T47D (cell line): Measurements from ENCODE around the gene DOK4.

ENCODE experiments used
- DNase-seq, 2 experiments: peaks; one replicate each; pipeline versions ENCODE4 v3.0.0 to v3.0.0-alpha.2; 2011 to 2012; ENCODE audit warnings: low read depth in 1 of 2, low spot score in 1 of 2
- JUND ChIP-seq: IDR thresholded peaks from 2 replicates; pipeline ENCODE4 v1.6.1; 2012; ENCODE audit warnings: low read depth
- in situ Hi-C: cut with HindIII; loops from 2 replicates; pipeline ENCODE4 v1.10.0; 2016; ENCODE audit warnings: low sequenced_read_pairs, low pct_unique_long_range_greater_than_20kb

Gene DOK4

DNA sequence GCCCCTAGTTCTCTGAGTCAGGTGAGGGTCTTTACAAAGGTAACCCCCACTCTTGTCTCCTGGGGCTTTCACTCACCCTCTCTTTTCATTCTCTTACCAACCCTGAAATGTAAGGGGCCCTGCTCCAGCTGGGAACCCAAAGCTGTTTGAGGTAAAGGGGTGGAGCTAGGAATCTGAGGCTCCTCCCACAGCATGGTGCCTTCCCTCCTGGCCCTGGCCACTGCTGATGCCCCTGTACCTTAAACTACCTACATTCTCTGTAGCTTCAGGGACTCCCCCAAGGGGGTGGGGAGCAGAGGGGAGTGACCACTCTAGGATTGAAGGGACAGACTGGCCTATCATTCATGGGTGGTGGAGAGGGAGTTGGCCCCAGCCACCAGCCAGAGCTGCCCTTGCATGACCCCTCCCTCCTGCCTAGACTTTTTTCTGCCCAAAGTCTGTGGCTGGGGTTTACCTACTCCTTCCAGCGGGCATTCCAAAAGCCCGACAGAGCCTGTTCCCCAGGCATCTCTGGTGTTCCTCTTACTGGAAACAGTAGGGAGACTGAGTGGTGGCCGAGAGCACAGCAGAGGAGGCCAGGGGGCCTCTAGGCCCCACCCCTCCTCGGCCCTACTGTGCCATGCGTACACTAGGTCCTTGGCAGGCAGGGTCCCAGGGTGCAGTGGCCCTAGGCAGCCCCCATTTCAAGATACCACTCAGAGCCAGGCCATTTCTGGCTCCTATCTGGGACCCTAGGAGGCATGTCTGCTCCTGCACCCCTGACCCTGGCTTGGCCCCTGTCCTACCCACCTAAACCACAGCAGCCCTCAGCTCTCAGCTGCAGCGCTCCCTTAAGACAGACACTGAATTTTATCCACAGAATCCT, 9.5 kb downstream of the DOK4 start:
- in situ Hi-C loops, result no loop called here
- TF ChIP-seq JUND, result no peak
- DNase-seq, result no peak

- TF ChIP-seq JUND, result no peak
- DNase-seq, result no peak
- in situ Hi-C loops, result no loop called here
Observed at GRCh38 chr16:57475711-57476339, 10.5 kb downstream of the DOK4 start.

- DNase-seq, result no peak
- in situ Hi-C loops, result no loop called here
- TF ChIP-seq JUND, result no peak
Observed at GRCh38 chr16:57474671-57475661, 11.3 kb downstream of the DOK4 start.

DNA sequence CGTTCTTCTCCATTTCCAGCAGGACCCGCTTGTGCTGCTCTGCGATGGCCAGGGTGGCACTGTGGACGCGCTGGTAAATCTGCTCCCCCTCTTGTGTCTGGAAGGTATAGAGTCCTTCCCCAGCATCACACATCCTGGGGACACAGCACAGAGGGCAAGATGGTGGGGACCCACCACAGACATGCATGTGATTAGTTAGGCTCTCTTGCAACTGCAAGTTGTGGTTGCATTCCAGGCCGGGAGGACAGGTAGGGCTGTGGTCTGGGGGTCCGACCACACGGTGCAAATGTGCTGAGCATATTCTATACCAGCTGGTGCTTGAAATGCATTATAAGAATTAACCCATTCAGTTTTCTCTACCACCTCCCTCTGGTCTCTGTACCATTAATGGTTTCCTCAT, 12.4 kb downstream of the DOK4 start:
- TF ChIP-seq JUND, result no peak
- in situ Hi-C loops, result no loop called here
- DNase-seq, result no peak

- in situ Hi-C loops, result no loop called here
- no peak for TF ChIP-seq JUND
- no peak for DNase-seq
Observed at GRCh38 chr16:57473176-57473840, 13.0 kb downstream of the DOK4 start.

- DNase-seq, result no peak
- TF ChIP-seq JUND, result no peak
Observed at GRCh38 chr16:57472665-57473060, 13.6 kb downstream of the DOK4 start.

DNA sequence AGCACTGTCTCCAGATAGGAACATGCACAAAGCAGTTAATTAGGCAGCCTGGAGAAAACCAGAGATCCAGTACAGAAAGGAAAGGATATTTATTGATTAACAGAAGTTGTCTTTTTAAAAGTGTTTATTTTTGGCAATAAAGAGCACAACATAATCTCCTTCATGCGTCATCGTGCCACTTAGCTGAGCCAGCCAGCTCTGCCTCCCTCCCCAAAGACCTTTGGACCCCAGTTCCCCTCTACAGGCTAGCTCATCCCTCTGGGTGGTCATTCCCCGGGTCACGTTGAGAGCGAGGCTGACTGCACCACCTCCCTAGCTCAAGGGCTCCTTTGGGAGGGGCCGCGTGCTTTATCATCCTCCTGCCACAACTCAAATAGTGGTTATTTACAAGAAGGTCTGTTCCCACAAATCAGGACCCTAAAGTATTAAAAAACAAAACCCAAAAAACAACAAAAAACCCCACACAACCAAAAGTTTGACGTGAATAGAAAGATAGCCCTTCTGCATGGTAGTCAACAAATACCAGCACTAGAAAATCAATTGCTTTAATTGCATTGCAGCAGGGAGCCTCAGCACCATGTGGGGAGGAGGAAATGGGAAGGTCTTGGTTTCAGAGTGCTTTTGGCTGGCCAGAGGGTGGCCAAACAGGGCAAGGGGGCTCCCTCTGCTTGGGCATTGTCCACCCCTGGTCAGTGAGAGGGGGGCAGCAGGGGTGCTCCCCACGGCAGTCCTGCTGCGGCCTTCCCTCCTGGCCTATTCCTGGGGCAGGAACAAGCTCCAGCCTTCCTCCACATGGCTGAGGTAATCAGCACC, 14.2 kb downstream of the DOK4 start:
- in situ Hi-C loops, result no loop called here
- DNase-seq, result no peak
- TF ChIP-seq JUND, result no peak

More at GRCh38 chr16:57472665-57473060, 13.6 kb downstream of the DOK4 start:
- in situ Hi-C loops, result no loop called here

GRCh38 chr16:57471209-57471608, 15.1 kb downstream of the DOK4 start:
- in situ Hi-C loops, result no loop called here
- DNase-seq, result no peak
- no peak for TF ChIP-seq JUND

DNA sequence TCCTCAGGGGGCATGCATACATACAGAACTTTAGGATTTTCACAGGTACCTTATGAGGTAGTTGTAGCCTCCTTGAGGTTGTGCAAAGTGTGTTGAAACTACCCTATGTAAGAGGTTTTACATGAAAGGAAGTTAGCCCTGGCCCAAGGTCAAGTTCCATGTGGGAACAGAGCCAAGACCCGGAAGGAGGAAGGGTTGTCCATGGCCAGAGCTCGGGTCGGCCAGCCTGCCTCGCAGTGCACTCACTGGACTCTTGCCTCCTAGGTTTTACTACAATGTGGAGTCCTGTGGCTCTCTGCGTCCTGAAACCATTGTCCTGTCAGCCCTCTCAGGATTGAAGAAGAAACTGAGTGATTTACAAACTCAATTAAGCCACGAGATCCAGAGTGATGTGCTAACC, 15.6 kb downstream of the DOK4 start:
- no peak for DNase-seq
- in situ Hi-C loops, result no loop called here
- TF ChIP-seq JUND, result no peak

DNA sequence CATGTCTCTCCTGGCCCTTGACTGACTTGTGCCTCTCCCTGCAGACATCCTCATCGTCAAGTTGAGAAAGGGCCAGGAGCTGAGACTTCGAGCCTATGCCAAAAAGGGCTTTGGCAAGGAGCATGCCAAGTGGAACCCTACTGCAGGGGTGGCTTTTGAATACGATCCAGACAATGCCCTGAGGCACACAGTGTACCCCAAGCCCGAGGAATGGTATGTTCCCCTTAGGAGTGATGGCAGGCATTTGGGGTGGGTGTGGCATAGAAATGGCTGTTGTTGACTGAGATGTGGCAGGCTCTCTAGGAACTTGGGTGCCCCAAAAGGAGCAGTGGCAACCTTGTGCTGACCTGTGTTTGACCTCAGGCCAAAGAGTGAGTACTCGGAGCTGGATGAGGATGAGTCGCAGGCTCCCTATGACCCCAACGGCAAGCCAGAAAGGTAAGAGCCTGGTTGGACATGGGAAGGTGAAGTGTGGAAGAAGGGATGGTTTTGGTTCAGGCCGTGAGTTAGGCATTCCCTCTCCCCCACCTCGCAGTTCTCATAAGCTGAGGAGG, 16.3 kb downstream of the DOK4 start:
- no peak for DNase-seq
- in situ Hi-C loops, result no loop called here
- TF ChIP-seq JUND, result no peak

GRCh38 chr16:57469046-57469445, 17.2 kb downstream of the DOK4 start:
- no peak for TF ChIP-seq JUND
- DNase-seq, result no peak
- in situ Hi-C loops, result no loop called here

- no peak for TF ChIP-seq JUND
- no peak for DNase-seq
- in situ Hi-C loops, result no loop called here
Observed at GRCh38 chr16:57468346-57468745, 17.9 kb downstream of the DOK4 start.
